OCI-LY1 (cell line): Measurements from ENCODE around the gene CRAT.

Experiments used
- H2AFZ ChIP-seq: fragments of 200-600 bp; sonication (generic), shearing (Covaris generic); 2 replicates; pipeline ENCODE4 v1.6.0; 2014; ENCODE audit warnings: antibody characterized with exemption, mild to moderate bottlenecking, low read length
- H3F3A ChIP-seq: fragments of 200-600 bp; sonication (generic), shearing (Covaris generic); 2 replicates; pipeline ENCODE4 v1.6.0; 2014; ENCODE audit warnings: mild to moderate bottlenecking, antibody characterized with exemption, low read length, moderate library complexity; ENCODE audit not compliant: insufficient read depth
- H3K27ac ChIP-seq: fragments of 200-600 bp; sonication (generic); 2 replicates; pipeline ENCODE4 v1.5.1; 2014; ENCODE audit warnings: low read length, mixed run types, mild to moderate bottlenecking, low read depth; ENCODE audit not compliant: poor library complexity, severe bottlenecking
- H3K27me3 ChIP-seq: fragments of 200-600 bp; sonication (generic); 2 replicates; pipeline ENCODE4 v1.6.0; 2014; ENCODE audit warnings: antibody characterized with exemption, mild to moderate bottlenecking, low read length, moderate library complexity; ENCODE audit not compliant: insufficient read depth
- H3K36me3 ChIP-seq: fragments of 200-600 bp; sonication (generic); 2 replicates; pipeline ENCODE4 v1.6.1; 2014; ENCODE audit warnings: mild to moderate bottlenecking, antibody characterized with exemption, low read length, moderate library complexity, mixed read lengths; ENCODE audit not compliant: insufficient read depth
- H3K4me1 ChIP-seq: fragments of 200-600 bp; sonication (generic); 2 replicates; pipeline ENCODE4 v1.5.1; 2014; ENCODE audit warnings: mild to moderate bottlenecking, low read length, moderate library complexity; ENCODE audit not compliant: insufficient read depth, severe bottlenecking
- H3K4me2 ChIP-seq: fragments of 200-600 bp; sonication (generic), shearing (Covaris generic); 2 replicates; pipeline ENCODE4 v1.6.1; 2014; ENCODE audit warnings: low read length
- H3K4me3 ChIP-seq: fragments of 200-600 bp; sonication (generic); 2 replicates; pipeline ENCODE4 v1.5.1; 2014; ENCODE audit warnings: low read length, low read depth, mild to moderate bottlenecking, mixed read lengths; ENCODE audit not compliant: poor library complexity, severe bottlenecking
- H3K79me2 ChIP-seq: fragments of 200-600 bp; shearing (Covaris generic); 2 replicates; pipeline ENCODE4 v1.6.1; 2016; ENCODE audit warnings: mixed run types, low read length, mixed read lengths; ENCODE audit not compliant: insufficient read depth
- H3K9ac ChIP-seq: fragments of 200-600 bp; sonication (generic), shearing (Covaris generic); 2 replicates; pipeline ENCODE4 v1.6.1; 2014; ENCODE audit warnings: mild to moderate bottlenecking, low read length, mixed read lengths
- H3K9me2 ChIP-seq: fragments of 200-600 bp; sonication (generic), shearing (Covaris generic); 2 replicates; pipeline ENCODE4 v1.6.1; 2014; ENCODE audit warnings: low read depth, mild to moderate bottlenecking, low read length, mixed read lengths
- H3K9me3 ChIP-seq: fragments of 200-600 bp; shearing (Covaris generic); 2 replicates; pipeline ENCODE4 v1.6.1; 2014; ENCODE audit warnings: low read length, mixed read lengths
- H4K20me1 ChIP-seq: fragments of 200-600 bp; sonication (generic), shearing (Covaris generic); 2 replicates; pipeline ENCODE4 v1.6.0; 2016; ENCODE audit warnings: mild to moderate bottlenecking, low read length; ENCODE audit not compliant: insufficient read depth
- EZH2 ChIP-seq: fragments of 200-600 bp; sonication (generic), shearing (Covaris generic); IDR thresholded peaks from 2 replicates; pipeline ENCODE4 v1.8.0; 2017; ENCODE audit warnings: borderline replicate concordance, mixed run types, mild to moderate bottlenecking, antibody characterized with exemption, low read length, moderate library complexity, mixed read lengths
- TF ChIP-seq, protein P1 (sequence below): fragments of 200-600 bp; sonication (generic), shearing (Covaris generic); IDR thresholded peaks from 2 replicates; pipeline ENCODE4 v1.5.1; 2017; ENCODE audit warnings: mild to moderate bottlenecking, antibody characterized with exemption, low read length, moderate library complexity, mixed read lengths

CRAT gene

DNA sequence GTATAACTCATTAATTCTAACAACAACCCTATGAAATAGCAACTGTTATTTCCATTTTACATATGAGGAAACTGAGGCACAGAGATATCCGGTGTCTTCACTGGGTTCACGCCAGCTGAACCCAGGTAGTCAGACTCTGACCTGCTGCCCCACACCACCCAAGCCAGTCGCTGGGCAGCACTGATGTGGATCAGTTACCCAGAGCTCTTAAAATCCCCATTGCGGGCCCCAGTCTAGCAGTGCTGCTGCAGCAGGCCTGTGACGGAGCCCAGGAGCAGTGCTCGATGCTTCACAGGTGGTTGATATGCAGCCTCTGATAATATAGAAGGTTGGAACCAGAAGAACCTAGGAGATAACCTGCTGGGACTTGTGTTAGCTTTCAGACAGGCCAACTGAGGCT lies 24.9 kb upstream of the CRAT start:
- no peaks in the 10 kb centered on the region for H3K9me3 ChIP-seq
- H4K20me1 ChIP-seq, result no peaks in the 10 kb centered on the region
- H3K4me3 ChIP-seq, result no peak overlapping the region
- no peaks in the 10 kb centered on the region for H3K79me2 ChIP-seq
- peaks cover 24% of the 10 kb centered on the region for H3K4me1 ChIP-seq
- TF ChIP-seq, protein P1, sequence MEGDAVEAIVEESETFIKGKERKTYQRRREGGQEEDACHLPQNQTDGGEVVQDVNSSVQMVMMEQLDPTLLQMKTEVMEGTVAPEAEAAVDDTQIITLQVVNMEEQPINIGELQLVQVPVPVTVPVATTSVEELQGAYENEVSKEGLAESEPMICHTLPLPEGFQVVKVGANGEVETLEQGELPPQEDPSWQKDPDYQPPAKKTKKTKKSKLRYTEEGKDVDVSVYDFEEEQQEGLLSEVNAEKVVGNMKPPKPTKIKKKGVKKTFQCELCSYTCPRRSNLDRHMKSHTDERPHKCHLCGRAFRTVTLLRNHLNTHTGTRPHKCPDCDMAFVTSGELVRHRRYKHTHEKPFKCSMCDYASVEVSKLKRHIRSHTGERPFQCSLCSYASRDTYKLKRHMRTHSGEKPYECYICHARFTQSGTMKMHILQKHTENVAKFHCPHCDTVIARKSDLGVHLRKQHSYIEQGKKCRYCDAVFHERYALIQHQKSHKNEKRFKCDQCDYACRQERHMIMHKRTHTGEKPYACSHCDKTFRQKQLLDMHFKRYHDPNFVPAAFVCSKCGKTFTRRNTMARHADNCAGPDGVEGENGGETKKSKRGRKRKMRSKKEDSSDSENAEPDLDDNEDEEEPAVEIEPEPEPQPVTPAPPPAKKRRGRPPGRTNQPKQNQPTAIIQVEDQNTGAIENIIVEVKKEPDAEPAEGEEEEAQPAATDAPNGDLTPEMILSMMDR, result no peak
- TF ChIP-seq EZH2, result no peak
- no peak overlapping the region for H2AFZ ChIP-seq
- H3F3A ChIP-seq, result no peaks in the 10 kb centered on the region
- no peak overlapping the region for H3K4me2 ChIP-seq
- no peaks in the 10 kb centered on the region for H3K9me2 ChIP-seq
- H3K36me3 ChIP-seq, result peaks cover 50% of the 10 kb centered on the region
- H3K9ac ChIP-seq, result no peak overlapping the region
- no peak overlapping the region for H3K27ac ChIP-seq
- no peaks in the 10 kb centered on the region for H3K27me3 ChIP-seq

DNA sequence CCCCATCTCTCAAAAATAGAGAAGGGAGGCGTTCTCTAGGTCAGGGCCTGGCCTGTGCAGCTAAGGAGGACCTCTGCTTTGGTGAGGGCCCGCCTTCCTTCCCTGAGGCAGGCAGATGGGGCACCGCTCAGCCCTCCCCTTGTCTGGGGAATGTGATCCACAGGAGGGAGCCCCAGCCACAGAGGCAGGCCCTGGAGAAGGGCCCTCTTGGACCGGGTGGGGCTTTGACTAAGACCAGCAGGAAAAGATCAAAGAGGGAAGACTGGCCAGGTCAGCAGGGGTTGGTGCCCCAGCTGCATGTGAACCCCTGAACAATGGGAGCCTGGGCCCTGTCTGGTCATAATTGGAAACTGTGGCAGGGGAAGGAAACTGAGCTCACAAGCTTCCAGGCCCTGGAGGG lies 22.5 kb upstream of the CRAT start:
- no peak overlapping the region for H3K4me2 ChIP-seq
- H3K36me3 ChIP-seq, result peaks cover 68% of the 10 kb centered on the region

DNA sequence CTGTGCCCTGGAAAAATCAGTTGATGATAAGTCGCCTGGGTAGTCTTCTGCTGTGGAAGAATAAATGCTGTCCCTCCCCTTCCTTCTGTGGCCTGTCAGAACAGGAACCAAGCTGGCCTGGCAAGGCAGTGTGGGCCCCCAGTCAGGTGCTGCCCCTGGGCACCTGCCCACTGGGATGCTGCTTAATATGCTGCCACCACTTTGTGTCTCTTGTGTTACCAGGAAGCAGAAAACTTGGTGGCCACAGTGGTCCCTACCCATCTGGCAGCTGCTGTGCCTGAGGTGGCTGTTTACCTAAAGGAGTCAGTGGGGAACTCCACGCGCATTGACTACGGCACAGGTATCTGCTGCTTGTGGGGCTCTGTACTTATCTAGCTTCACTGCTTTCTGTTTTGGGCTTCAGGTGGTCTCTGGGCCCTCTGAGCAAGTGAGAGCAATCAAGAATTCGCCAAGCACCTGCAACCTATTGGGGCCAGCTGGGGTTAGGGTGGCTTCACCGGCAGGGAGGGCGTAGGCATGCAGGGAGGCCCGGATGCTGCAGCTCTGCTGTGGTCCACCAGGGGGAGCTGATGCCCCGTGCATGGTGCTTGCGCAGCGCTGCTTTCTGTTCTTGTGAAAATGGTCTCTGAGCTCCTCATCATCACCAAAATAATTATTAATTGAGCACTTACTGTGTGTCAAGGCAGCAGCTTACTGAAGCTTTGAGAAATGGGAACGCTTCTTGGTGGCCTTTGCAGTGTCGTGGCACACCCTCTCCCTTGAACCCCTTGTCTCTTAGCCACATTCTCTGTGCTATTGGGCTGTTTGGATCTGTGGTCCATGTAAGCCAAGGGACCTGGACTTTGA lies 20.9 kb upstream of the CRAT start:
- no peak overlapping the region for H2AFZ ChIP-seq
- peaks cover 8% of the 10 kb centered on the region for H3K4me1 ChIP-seq
- no peaks in the 10 kb centered on the region for H3K9me2 ChIP-seq
- H3K9me3 ChIP-seq, result no peaks in the 10 kb centered on the region
- H3F3A ChIP-seq, result no peaks in the 10 kb centered on the region
- no peaks in the 10 kb centered on the region for H3K27me3 ChIP-seq
- H3K36me3 ChIP-seq, result peaks cover 63% of the 10 kb centered on the region
- no peak overlapping the region for H3K4me2 ChIP-seq
- H3K27ac ChIP-seq, result peak overlapping the region; percentile 39
- TF ChIP-seq EZH2, result no peak
- TF ChIP-seq, protein P1, result peak; percentile 97
- no peaks in the 10 kb centered on the region for H3K79me2 ChIP-seq
- H3K9ac ChIP-seq, result no peak overlapping the region
- H4K20me1 ChIP-seq, result no peaks in the 10 kb centered on the region
- no peak overlapping the region for H3K4me3 ChIP-seq

More for the DNA sequence above, 22.5 kb upstream of the CRAT start:
- TF ChIP-seq, protein P1, result no peak
- TF ChIP-seq EZH2, result no peak
- Histone ChIP-seq H3K27ac (no peak overlapping the region), H2AFZ (no peak overlapping the region), H3K27me3 (no peaks in the 10 kb centered on the region), H3F3A (no peaks in the 10 kb centered on the region), H3K79me2 (no peaks in the 10 kb centered on the region), H3K9ac (no peak overlapping the region), H3K4me3 (no peak overlapping the region), H3K9me2 (no peaks in the 10 kb centered on the region), H3K9me3 (no peaks in the 10 kb centered on the region), H4K20me1 (no peaks in the 10 kb centered on the region), H3K4me1 (peaks cover 8% of the 10 kb centered on the region)
